ENCODE measurements around the gene RAB1B.

GRCh38 chr11:66299186-66299585 is 30.7 kb downstream of the RAB1B start:
- no peak for TF ChIP-seq POLR2A (IDR thresholded peaks at IDR 0.05; ENCODE audit: low read length)
- TF ChIP-seq GATA1 (IDR thresholded peaks at IDR 0.05; ENCODE audit: low read depth, low read length), result no peak
